GM21515 (cell line): ENCODE data around the gene ID3.

Experiments used
- ATAC-seq: cut with Tn5 transposase; IDR thresholded peaks from one replicate; pipeline ENCODE4 v1.9.1; 2021; ENCODE audit not compliant: unreplicated experiment

Gene ID3, protein sequence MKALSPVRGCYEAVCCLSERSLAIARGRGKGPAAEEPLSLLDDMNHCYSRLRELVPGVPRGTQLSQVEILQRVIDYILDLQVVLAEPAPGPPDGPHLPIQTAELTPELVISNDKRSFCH

DNA sequence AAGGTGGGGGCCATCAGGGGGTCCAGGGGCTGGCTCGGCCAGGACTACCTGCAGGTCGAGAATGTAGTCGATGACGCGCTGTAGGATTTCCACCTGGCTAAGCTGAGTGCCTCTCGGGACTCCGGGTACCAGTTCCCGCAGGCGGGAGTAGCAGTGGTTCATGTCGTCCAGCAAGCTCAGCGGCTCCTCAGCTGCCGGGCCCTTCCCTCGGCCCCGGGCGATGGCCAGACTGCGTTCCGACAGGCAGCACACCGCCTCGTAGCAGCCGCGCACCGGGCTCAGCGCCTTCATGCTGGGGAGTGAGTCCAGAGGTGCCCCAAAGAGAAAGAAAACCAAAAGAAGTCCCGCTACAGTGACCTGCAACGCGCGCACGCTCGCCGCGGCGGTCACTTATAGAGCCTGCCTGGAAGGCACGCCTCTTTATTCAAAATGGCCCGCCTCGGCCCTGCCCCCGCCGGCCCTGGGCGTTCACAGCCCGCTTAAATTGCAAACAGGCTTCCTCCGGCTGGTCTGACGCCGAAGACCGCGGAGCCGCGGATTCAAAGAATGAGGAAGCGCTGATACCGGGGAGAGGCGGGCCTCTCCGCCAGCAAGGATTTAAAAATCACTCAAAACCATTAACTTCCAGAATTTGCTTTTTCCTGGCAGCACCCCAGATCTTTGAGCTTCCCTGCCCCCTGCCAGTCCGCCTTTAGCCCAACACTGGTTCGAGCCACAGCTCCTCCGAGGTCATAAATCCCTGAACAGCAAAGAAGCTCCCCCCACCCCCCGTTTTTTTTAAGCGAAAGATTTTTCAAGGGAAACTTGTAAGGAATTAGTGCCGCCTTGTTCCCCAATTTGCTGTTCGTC lies at the start of gene ID3:
ID3 (minus strand) TSS at position 366 of the 849 bp plus-strand sequence; CDS start at position 291, 75 bp downstream.
- peak; percentile 55 for ATAC-seq

DNA sequence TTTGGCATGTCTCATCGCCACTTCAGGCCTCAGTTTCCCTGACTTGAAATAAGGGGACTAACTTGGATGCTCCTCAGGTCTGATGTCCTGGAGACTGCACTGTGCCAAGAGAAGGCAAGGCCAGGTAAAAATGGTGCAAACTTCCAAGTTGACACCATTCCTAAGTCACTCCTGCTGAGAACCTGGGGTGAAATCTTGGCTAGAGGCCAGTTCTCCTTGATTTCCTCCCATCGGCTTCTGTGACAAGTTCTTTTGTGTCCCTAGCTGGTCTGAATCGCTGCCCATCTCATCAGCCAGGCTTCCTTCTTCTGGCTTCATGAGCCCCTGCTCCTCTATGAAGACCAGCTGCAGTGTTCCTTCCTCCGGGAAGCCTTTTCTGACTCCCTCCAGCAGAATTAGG lies 48.6 kb upstream of the ID3 start:
- no peak for ATAC-seq

DNA sequence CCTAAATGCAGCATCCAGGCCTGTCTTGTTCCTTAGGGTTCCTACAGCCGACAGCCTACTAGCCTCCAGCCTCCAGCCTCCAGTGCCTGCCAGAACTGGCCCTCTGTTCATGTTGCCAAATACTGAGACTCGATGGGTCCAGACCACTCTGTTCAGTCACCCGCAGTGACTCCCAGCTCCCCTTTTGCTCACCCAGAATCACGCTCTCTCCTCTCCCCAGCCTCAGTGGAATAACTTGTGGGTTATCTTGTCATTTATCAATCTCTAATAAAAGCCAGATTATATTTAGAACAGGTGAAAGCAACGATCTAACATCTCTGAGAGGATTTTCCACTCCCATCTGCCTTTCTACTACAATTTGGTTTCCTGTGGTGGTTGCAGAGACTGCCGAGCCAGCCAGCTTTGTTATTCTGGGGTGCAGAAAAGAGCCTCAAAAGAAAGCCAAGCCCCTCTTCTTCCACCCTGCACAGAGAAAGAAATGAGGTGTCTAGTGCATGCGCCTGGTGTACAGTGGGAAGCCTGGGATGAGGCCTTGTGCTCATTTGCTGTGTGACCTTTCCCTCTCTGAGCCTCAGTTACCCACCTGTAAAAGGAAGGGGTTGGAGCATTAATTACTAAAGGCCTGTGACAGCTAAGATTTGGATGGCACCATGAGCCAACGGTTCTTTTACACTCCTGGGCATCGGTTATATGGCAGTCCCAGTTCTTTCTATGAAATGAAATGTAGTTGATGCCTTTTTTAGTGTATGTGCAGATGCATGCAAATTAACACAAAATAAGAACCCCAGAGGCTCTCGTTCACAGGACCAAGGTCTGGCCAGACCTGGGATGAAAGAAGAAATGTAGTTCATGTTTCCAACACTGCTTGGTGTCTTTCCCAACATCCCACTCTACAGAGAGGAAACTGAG lies 42.9 kb upstream of the ID3 start:
- ATAC-seq: no peak

DNA sequence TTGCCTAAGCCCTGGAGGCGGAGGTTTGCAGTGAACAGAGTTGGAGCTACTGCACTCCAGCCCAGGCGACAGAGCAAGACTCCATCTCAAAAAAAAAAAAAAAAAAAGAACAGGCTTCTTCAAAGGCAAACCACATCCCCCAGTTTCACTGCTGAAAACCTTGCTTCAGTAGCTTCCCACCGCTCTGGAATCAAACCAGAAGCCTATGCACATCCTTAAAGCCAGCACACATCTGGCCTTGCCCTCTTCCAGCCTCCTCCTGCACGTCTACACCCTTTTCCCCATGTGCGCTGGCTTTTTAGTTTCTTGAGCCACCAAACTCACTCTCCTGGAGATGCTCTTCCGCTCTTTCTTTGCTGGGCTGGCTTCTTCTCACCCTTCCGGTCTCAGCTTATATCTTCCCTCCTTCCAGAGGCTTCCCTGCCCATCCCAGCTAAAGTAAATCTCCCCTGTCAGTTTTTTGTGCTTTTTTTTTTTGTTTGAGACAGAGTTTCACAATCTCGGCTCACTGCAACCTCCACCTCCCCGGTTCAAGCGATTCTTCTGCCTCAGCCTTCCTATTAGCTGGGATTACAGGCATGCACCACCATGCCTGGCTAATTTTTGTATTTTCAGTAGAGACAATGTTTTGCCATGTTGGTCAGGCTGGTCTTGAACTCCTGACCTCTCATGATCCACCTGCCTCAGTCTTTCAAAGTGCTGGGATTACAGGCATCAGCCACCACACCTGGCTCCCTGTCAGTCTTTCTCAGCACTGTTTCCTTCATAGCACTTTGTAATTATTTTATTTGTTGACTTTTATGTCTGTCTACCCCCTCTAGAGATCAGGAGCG lies 42.0 kb upstream of the ID3 start:
- no peak for ATAC-seq

DNA sequence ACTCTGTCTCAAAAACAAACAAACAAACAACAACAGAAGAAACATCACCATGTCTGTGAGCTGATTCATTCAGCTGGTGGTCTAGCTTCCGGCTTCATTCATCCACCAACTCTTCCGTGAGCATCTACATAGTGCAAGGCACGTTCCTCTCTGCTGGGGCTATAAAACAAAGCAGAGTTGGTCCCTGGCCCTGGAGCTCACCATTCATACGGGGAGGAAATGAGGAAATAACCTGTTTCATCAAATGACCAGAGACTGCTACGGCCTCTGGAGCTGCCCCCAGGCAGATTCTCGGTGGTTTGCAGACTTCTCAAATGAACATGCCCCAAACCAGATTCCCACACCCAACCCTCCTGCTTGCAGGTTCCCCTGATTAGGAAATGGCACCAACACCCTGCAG lies 41.0 kb upstream of the ID3 start:
- no peak for ATAC-seq

DNA sequence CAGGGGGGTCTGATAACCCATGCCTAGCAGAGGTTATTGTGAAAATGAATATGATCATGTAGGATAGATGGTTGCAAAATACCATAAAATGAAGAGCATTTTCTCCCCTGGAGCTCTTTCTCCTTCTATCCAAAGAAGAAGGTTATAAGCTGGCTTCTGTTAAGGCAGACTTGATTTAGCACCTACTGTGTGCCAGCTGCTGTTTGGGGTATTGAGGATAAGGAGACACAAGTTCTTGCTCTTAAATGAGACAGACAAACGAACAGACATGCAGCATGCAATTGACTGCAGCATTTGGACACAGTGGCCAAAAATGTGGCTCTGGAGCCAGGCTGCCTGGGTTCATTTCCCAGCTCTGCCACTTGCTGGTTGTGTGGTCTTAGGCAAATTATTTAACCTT lies 39.8 kb upstream of the ID3 start:
- no peak for ATAC-seq

DNA sequence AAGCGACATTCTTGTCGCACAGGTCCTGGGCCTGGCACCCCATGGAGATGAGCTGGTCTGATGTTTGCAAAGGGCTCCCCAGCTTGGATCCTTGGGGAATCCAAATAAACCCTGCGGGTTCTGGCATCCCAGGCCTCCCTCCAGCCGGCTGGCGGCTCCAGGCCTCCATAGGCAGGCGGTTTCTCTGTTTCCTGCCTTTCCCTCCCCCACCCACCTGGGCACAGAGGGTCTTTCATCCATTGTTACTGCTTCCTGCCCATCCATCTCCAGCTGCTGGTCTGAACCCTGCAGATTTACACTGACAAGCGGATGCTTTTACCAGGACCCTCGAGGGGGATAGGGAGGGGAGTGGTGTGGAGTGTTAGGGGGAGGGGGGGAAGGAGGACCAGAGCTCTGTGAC lies 39.1 kb upstream of the ID3 start:
- no peak for ATAC-seq

DNA sequence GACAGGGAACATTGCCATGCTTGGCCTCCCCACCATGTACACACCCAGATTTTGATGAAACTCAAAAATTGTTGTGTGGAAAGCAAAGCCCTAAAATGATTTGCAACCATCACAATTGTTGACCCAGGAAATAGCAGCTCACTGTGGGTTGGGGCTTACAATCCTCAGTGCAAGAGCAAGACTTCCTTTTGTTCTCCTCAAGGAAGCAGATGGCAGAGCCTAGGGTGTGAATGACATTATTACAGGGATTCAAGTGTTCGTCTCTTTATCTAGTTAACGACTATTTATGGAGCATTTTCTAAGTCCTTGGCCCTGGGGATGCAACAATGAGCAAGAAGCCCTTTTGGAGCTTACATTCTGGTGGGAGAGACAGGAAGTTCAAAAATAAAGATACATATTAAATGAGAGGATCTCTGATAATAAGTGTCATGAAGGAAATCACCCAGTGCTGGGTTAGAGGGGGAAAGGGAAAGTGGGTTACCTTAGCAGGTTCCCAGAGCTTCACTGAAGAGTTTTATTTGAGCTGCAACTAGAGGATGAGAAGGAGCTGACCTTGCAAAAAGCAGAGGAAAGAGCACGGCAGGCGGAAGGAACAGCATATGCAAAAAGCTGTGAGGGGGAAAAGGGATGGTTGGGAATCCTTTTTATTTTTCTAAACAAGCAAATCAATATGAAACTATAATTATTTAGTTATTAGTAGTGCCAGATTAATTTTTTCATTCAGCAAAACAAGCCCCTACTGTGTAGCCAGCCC lies 38.5 kb upstream of the ID3 start:
- ATAC-seq: no peak

DNA sequence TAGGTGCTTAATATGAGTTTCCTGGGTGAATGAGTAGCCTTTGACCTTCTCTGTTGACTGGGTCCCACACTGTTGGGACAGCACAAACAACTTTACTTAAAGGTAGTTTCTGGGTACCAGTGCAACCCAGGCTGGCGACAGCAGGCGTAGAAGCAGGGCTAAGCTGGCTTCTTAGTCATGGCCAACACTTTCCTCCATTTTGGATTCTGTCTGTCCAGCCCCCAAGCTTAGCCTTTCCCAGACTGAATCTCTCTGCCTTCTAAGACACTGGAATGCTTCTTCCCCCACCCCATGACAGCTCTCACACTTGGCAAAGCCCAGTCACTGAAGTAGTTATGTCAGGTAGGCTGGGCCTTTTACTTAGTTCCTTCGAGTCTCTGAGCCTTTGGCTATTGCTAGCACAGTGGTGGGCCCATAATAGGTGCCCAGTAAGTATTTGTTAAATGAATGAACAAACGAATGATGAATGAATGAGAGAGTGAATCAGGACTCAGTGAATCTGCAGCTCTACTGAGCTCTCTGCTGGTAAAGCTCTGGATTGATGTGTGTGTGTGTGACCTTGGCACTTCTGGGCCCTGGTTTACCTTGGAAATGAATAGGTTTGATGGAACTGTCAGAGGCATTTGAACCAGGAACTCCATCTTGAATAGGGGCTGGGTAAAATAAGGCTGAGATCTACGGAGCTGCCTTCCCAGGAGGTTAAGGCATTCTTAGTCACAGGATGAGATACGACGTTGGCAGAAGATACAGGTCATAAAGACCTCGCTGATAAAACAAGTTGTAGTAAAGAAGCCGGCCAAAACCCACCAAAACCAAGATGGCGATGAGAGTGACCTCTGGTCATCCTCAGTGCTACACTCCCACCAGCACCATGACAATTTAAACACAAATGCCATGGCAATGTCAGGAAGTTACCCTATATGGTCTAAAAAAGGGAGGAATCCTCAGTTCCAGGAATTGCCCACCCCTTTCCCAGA lies 37.4 kb upstream of the ID3 start:
- ATAC-seq: no peak

DNA sequence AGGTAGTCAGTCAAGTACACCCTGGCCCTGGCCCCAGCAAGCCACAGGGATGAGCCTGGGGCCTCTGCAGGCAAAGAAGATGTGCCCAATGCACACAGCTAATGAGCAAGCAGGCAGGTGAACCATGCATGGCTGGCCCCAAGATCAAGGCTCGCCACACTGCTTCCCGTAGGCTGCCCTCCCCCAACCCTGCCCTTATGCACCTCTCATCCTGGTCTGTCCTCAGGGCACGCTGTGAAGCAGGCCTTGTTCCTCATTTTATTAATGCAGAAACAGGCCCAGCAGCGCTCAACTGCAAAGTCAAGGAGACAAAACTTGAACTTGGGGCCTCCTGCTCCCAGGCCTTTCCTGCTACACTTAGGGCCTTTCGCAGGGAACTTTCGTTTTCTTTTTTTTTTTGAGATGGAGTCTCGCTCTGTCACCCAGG lies 35.6 kb upstream of the ID3 start:
- ATAC-seq: no peak

DNA sequence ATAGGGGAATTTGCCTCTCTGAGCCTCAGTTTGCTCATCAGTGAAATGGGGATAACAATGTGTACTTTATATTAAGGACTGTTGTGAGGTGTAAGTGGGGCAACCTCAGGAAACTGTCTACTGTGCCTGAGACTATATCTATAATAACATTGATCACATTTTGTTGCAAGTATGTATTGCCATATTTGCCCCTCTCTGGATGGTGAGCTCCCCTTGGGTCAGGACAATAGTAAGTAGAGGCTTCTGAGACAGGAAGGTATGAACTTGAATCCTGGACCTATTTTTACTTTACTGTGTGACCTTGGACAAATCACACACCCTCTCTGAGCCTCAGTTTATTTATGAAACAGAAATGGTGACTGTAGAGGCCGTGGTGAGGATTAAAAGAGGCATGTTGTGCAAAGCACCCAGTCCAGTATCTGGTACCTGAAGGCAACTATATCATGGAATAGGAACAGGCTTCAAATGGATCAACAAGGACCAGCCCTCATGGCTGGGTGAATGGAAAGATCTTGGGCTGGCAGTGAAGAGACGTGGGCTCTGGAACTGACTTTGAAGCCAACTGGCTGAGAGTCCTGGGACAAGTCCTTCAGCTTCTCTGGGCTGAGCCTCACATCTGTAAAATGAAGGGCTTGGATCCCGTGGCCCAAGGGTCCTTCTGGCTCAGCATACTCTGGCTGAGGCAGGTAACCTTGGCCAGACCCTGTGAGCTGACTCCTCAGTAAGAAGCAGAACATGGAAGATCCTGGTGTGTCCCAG lies 35.0 kb upstream of the ID3 start:
- ATAC-seq: no peak

DNA sequence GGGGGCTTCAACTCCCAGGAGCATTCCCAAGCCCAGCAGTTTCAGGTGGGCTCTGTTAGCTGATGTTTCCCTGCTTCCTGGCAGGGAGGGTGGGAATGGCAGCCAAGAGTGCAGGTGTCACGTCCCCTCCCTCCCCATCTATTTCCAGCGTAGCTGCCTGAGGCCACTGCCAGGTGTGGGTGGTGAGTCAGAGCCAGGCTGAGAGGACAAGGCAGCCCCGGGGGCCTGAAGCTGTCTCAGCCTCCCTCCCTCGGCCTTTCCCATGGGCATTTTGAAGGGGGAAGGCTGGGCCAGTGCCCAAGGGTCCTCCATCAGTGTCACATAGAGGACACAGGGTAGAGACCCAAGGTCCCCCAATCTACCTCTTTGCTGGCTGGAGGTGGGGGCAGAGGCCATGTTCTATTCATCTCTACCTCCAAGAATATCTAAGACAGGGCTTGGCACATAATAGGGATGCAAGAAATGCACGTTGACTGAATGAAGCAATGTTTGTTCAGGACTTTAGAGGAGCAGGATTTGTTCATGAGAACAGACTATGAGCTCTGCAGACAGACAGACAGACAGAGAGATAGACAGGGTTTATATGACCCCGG lies 34.4 kb upstream of the ID3 start:
- ATAC-seq: no peak

DNA sequence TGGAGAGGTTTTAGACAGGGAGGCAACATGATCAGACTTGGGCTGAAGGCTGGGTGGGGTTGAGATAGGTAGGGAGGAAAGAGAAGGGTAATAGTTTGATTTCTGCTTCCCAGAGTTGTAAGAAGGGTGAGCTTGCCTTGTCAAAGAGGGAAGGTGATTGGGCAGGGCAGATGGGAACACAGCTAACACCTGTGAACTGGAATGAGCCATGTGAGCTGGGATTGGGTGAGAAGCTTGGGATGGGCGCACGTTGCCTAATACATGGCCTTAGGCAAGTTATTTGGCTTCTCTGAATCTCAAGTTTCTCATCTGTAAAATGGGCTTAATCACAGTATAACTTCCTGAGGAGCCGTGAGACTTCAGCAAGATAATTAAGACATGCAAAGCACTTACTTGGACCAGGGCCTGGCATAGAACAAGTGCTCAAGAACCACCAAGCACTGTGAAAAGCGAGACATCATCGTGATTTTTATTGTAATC lies 33.8 kb upstream of the ID3 start:
- ATAC-seq: no peak

DNA sequence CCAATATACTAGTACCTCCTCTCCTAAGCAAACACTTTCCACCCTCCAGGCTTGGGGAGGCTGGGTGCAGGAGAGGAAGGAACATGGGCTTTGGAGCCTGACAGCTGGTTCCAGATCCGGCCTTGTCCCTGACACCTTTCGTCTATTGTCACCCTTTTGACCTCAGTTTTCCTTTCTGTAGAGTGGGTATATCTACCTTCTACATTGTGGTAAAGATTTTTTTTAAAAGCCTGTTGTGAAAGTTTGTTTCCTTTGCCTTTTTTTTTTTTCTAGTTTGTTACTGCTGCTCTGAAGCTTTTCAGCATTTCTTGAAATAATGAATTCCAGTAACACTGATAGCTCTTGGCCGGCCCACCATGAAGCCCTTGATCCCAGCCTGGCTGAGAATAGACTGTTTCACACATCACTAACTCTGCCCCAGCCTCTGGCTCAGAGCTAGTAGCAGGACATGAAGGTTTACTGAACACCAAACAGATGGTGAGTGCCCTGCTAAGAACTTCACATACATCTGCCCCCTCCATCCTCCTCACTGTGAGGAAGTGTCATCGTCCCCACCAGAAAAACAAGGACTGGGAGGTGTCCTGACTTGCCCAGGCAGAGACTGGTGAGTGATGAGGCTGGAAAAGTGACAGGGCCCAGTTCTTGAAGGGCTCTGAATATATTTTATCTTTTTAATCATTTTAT lies 33.0 kb upstream of the ID3 start:
- ATAC-seq: no peak

DNA sequence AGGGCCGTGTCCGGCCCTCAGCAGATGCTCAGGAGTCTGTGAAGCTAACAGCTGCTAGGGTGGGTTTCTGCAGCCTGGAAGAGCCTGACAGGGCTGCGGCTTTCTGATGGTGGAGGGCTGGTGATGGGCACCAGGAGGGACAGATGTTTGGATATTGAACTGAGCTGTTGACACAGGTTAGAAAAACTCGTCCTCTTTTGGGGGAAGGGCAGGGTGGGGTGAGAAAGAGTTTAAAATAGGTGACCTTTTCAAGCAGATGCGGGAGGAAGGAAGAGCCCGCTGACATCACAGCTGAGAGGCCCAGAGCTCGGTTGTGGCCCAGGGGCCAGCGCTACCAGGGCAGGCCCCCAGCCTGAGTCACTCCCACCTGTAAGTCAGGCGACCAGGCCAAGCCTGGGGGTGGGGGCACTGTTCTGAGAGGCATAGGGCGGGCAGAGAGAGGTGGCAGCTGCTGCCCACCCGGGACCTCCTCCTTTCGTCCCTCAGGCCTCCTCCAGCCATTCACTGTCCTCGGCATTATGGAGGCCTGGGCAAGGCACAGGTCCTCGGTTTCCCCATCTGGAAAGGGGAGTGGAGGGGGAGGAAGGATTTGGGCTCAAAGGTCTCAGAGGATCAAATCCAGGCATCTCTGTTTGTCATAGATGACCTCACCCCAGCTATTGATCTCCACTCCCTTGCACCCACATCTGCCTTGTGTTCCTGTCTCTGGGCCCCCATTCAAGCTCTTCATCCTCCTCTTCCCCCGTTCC lies 32.3 kb upstream of the ID3 start:
- ATAC-seq: no peak

DNA sequence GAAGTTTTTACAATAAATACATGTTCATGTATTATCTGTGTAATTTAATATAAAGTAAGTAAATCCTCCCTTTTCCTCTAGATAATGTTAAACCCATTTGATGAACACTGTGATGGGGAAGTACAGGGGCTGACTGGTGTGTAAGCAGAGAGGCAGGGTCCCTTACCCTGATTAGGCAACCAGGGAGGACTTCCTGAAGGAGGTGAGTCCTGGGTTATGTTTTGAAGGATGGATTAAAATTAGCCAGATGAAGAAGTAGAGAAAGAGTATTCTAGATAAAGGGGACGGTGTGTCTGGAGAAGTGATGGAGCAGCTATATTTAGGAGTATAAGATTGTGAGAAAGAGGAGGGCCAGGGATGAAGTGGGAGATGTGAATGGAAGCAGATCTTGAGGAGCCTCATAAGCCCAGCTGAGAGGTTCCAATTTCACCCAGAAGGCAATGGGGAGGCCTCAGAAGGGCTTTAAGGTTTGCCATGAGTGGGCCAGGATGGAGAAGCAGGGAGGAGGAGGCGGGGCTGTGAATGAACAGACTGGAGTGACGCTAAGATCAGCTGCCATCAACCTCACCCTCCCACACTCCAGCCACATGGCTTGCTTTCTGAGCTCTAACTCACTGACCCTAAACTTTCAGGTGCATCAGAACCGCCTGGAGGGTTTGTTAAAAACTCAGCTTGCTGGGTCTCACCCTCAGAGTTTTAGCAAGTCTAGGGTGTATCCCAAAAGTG lies 30.9 kb upstream of the ID3 start:
- no peak for ATAC-seq
